AG04450 (cell line): ENCODE results near the gene MBNL1. TPM values are rescaled to one million over a fixed set of nuclear protein-coding genes. Genes with fewer than 3 reads are reported as not detected.

Source experiments
- CTCF ChIA-PET: fragments of 300-600, 350-600 bp; formaldehyde crosslinking; extraction: SDS; loops from one replicate; lab custom pipeline; 2022; ENCODE audit warnings: antibody characterized with exemption, inconsistent platforms; lab: Charles Lee
- POLR2A ChIA-PET: fragments of 350-600 bp; formaldehyde crosslinking; extraction: SDS; loops from one replicate; lab custom pipeline; 2021; ENCODE audit warnings: antibody characterized with exemption, inconsistent platforms; lab: Yijun Ruan, JAX
- DNase-seq: peaks from one replicate; pipeline ENCODE4 v3.0.0-alpha.2; 2011; ENCODE audit warnings: low read depth, low spot score
- H3K27ac ChIP-seq: one replicate; pipeline ENCODE4 v1.5.1; 2012; ENCODE audit warnings: low read depth, low read length, control low read depth
- H3K27me3 ChIP-seq: one replicate; pipeline ENCODE4 v1.6.0; 2012; ENCODE audit warnings: low read length; ENCODE audit not compliant: control insufficient read depth, insufficient read depth
- H3K4me3 ChIP-seq: 2 replicates; pipeline ENCODE4 v1.5.1; 2011; ENCODE audit warnings: mild to moderate bottlenecking, low read depth, low read length, control low read depth
- H3K9me3 ChIP-seq: 2 replicates; pipeline ENCODE4 v1.5.1; 2012; ENCODE audit warnings: low read length; ENCODE audit not compliant: control insufficient read depth, insufficient read depth
- CTCF ChIP-seq: IDR thresholded peaks from 2 replicates; pipeline ENCODE4 v1.5.1; 2011; ENCODE audit warnings: low read depth, low read length, control low read depth, inconsistent platforms
- polyA plus RNA-seq: library from polyadenylated mRNA; depleted of rRNA; stranded (reverse); fragments of >200 nt; gene quantifications from 2 replicates; pipeline ENCODE4 v1.2.3, GENCODE V29; 2011

MBNL1 gene
- polyA plus RNA-seq, 1 experiment, result 92.1 TPM

GRCh38 chr3:152276681-152277080, 8.0 kb downstream of the MBNL1 start:
- Histone ChIP-seq H3K27ac (no peak overlapping the region), H3K4me3 (no peak overlapping the region), H3K9me3 (no peaks in the 10 kb centered on the region), H3K27me3 (no peaks in the 10 kb centered on the region)
- no peak for TF ChIP-seq CTCF
- POLR2A ChIA-PET, result no interaction called here
- no peak for DNase-seq
- CTCF ChIA-PET, result interaction anchor here (0.6 to 1.0 kb wide), 2 partner anchors 117 to 167 kb away, joined by 3 read pairs; no protein-coding TSS in a partner anchor

- Histone ChIP-seq H3K9me3 (no peaks in the 10 kb centered on the region), H3K27me3 (no peaks in the 10 kb centered on the region), H3K4me3 (no peak overlapping the region), H3K27ac (no peak overlapping the region)
- ChIA-PET POLR2A (no interaction called here), CTCF (interaction anchor here (0.6 to 1.0 kb wide), 2 partner anchors 118 to 167 kb away, joined by 3 read pairs; no protein-coding TSS in a partner anchor)
- no peak for TF ChIP-seq CTCF
- no peak for DNase-seq
Observed at GRCh38 chr3:152277198-152277597, 8.5 kb downstream of the MBNL1 start.

GRCh38 chr3:152278756-152279427, 10.2 kb downstream of the MBNL1 start:
- no peak for DNase-seq
- no peak overlapping the region for H3K27ac ChIP-seq

GRCh38 chr3:152279479-152279878, 10.8 kb downstream of the MBNL1 start:
- Histone ChIP-seq H3K27ac (no peak overlapping the region), H3K4me3 (no peak overlapping the region), H3K27me3 (no peaks in the 10 kb centered on the region), H3K9me3 (no peaks in the 10 kb centered on the region)
- POLR2A ChIA-PET, result no interaction called here
- TF ChIP-seq CTCF, result no peak
- CTCF ChIA-PET, result interaction anchor here (0.6 to 1.4 kb wide), 5 partner anchors 12 to 308 kb away, joined by 3 to 6 read pairs (median 4); no protein-coding TSS in a partner anchor
- no peak for DNase-seq

More at GRCh38 chr3:152278756-152279427, 10.2 kb downstream of the MBNL1 start:
- ChIA-PET POLR2A (no interaction called here), CTCF (interaction anchor here (1.1 to 1.4 kb wide), 2 partner anchors 12 to 165 kb away, joined by 3 to 4 read pairs; no protein-coding TSS in a partner anchor)
- Histone ChIP-seq H3K27me3 (no peaks in the 10 kb centered on the region), H3K4me3 (no peak overlapping the region), H3K9me3 (no peaks in the 10 kb centered on the region)
- no peak for TF ChIP-seq CTCF

GRCh38 chr3:152280539-152280938, 11.8 kb downstream of the MBNL1 start:
- H3K27ac ChIP-seq, result no peak overlapping the region
- ChIA-PET POLR2A (no interaction called here), CTCF (interaction anchor here (0.7 to 1.2 kb wide), 3 partner anchors 22 to 307 kb away, joined by 4 to 6 read pairs (median 4); no protein-coding TSS in a partner anchor)
- H3K27me3 ChIP-seq, result no peaks in the 10 kb centered on the region
- no peaks in the 10 kb centered on the region for H3K9me3 ChIP-seq
- no peak overlapping the region for H3K4me3 ChIP-seq
- TF ChIP-seq CTCF, result no peak
- no peak for DNase-seq
